GM12892 (cell line): ENCODE data around the gene FAAP100.

ENCODE experiments used
- POLR2A ChIP-seq: IDR thresholded peaks from 2 replicates; pipeline ENCODE4 v1.6.1; 2011; ENCODE audit warnings: low read depth, low read length, control low read depth
- POLR2AphosphoS5 ChIP-seq: IDR thresholded peaks from 2 replicates; pipeline ENCODE4 v1.6.1; 2011; ENCODE audit warnings: low read depth, low read length, control low read depth

GRCh38 chr17:81526662-81527571 lies 25.2 kb downstream of the FAAP100 start:
- TF ChIP-seq POLR2A (no peak), POLR2AphosphoS5 (no peak)
